Stimulated activated CD8-positive, alpha-beta memory T cell treated with anti-CD3 and anti-CD28 coated beads, Interleukin-2, amount 100 ng/mL, for 1 hour (primary cell): Measurements from ENCODE around the gene TGM1.
"Not testable (repeated sequence)": the region's sequence is repeated elsewhere in the genome, so short reads cannot be mapped to it uniquely, and the experiment has no call there.

Experiments
- DNase-seq, 2 donors: peaks; one replicate each; pipeline ENCODE4 v3.0.0-alpha.2; 2020; ENCODE audit warnings: low read depth in 2 of 2

The TGM1 gene

GRCh38 chr14:24254630-24255392 lies 8.2 kb downstream of the TGM1 start:
- DNase-seq: no peak

GRCh38 chr14:24253936-24254335 lies 9.0 kb downstream of the TGM1 start:
- DNase-seq: no peak

- no peak for DNase-seq
These were observed 10.5 kb downstream of the TGM1 start for GRCh38 chr14:24252289-24253124.

- DNase-seq: no peak
These were observed 11.1 kb downstream of the TGM1 start for GRCh38 chr14:24251880-24252288.

- DNase-seq: no peak
These were observed 12.6 kb downstream of the TGM1 start for GRCh38 chr14:24250354-24250753.

GRCh38 chr14:24249230-24250021 lies 13.6 kb downstream of the TGM1 start:
- no peak for DNase-seq

- DNase-seq: no peak
These were observed 15.6 kb downstream of the TGM1 start for GRCh38 chr14:24247422-24247821.

GRCh38 chr14:24246765-24247212 lies 16.2 kb downstream of the TGM1 start:
- no peak for DNase-seq

- not testable (repeated sequence) for DNase-seq
These were observed 17.6 kb downstream of the TGM1 start for GRCh38 chr14:24245350-24245749.

- no peak for DNase-seq
These were observed 19.6 kb downstream of the TGM1 start for GRCh38 chr14:24243336-24243836.

- DNase-seq: peak; percentile 79 to 90
These were observed 21.0 kb downstream of the TGM1 start for GRCh38 chr14:24241829-24242443.

GRCh38 chr14:24240110-24240918 lies 22.7 kb downstream of the TGM1 start:
- no peak for DNase-seq

GRCh38 chr14:24238527-24239037 lies 24.4 kb downstream of the TGM1 start:
- DNase-seq: no peak

- DNase-seq: no peak
These were observed 24.9 kb downstream of the TGM1 start for GRCh38 chr14:24238123-24238522.

- DNase-seq: no peak
These were observed 25.5 kb downstream of the TGM1 start for GRCh38 chr14:24237463-24237955.

GRCh38 chr14:24236689-24237462 lies 26.1 kb downstream of the TGM1 start:
- DNase-seq: no peak

- DNase-seq: no peak
These were observed 26.9 kb downstream of the TGM1 start for GRCh38 chr14:24235804-24236688.
